Fibroblast of the conjunctiva (primary cell): ENCODE results near the gene CYGB.
A peak's percentile ranks its signal among the peaks of the same experiment; 100 is the strongest.
"Not testable (repeated sequence)": the region's sequence is repeated elsewhere in the genome, so short reads cannot be mapped to it uniquely, and the experiment has no call there.

ENCODE experiments used
- DNase-seq: peaks from one replicate; pipeline ENCODE4 v3.0.0-alpha.2; 2010; ENCODE audit warnings: low read depth

The CYGB gene

GRCh38 chr17:76538281-76538931 is 897 bp upstream of the CYGB start:
- DNase-seq: no peak

- no peak for DNase-seq
Measured at GRCh38 chr17:76537288-76537577, 276 bp downstream of the CYGB start.

- DNase-seq: no peak
Measured at GRCh38 chr17:76536511-76537287, 810 bp downstream of the CYGB start.

GRCh38 chr17:76535788-76536510 is 1.6 kb downstream of the CYGB start:
- DNase-seq: no peak

GRCh38 chr17:76534831-76535732 is 2.4 kb downstream of the CYGB start:
- DNase-seq: no peak

- not testable (repeated sequence) for DNase-seq
Measured at GRCh38 chr17:76533640-76534359, 3.7 kb downstream of the CYGB start.

GRCh38 chr17:76532072-76532651 is 5.3 kb downstream of the CYGB start:
- DNase-seq: no peak

GRCh38 chr17:76531486-76532038 is 5.9 kb downstream of the CYGB start:
- no peak for DNase-seq

- no peak for DNase-seq
Measured at GRCh38 chr17:76530811-76531485, 6.6 kb downstream of the CYGB start.

- DNase-seq: no peak
Measured at GRCh38 chr17:76530095-76530723, 7.3 kb downstream of the CYGB start.

GRCh38 chr17:76529224-76530094 is 8.1 kb downstream of the CYGB start:
- peak; percentile 91 for DNase-seq

GRCh38 chr17:76528528-76529223 is 8.8 kb downstream of the CYGB start:
- no peak for DNase-seq

GRCh38 chr17:76528156-76528527 is 9.4 kb downstream of the CYGB start:
- DNase-seq: no peak

GRCh38 chr17:76527430-76528111 is 9.9 kb downstream of the CYGB start:
- DNase-seq: no peak

- DNase-seq: not testable (repeated sequence)
Measured at GRCh38 chr17:76527016-76527415, 10.5 kb downstream of the CYGB start.

- DNase-seq: not testable (repeated sequence)
Measured at GRCh38 chr17:76525513-76525833, 12.0 kb downstream of the CYGB start.

GRCh38 chr17:76524598-76525512 is 12.7 kb downstream of the CYGB start:
- no peak for DNase-seq
